Measurements from ENCODE around the gene LSM14B.
"Not testable (repeated sequence)": the region's sequence is repeated elsewhere in the genome, so short reads cannot be mapped to it uniquely, and the experiment has no call there.

Gene LSM14B

DNA sequence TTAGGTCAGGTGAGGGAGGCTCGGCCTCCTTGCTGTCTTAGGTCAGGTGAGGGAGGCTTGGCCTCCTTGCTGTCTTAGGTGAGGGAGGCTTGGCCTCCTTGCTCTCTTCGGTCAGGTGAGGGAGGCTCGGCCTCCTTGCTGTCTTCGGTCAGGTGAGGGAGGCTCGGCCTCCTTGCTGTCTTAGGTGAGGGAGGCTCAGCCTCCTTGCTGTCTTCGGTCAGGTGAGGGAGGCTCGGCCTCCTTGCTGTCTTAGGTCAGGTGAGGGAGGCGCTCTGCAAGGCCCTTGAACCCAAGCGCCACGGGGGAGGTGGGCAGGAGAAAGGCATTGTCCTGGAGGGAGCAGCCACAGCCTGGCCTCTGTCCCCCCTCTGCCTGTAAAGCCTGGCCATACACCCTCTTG is 26.1 kb downstream of the LSM14B start:
- not testable (repeated sequence) for H3K4me3 ChIP-seq (ENCODE audit: extremely low read depth, insufficient read depth, low read length, poor library complexity, severe bottlenecking); H3K27ac ChIP-seq (ENCODE audit: low read depth, low read length, severe bottlenecking); H3K9me3 ChIP-seq (ENCODE audit: control insufficient read depth, low read length)
- peaks cover 28% of the 10 kb centered on the region for H3K4me1 ChIP-seq (ENCODE audit: control insufficient read depth, insufficient read depth, low read length, poor library complexity, severe bottlenecking)
- H3K36me3 ChIP-seq (ENCODE audit: control insufficient read depth, insufficient read depth, low read length): peaks cover 43% of the 10 kb centered on the region
- 93 to 95% methylated on average over 3 to 9 of the region's 10 CpGs for WGBS, 2 experiments (ENCODE audit: insufficient coverage in 2 of 2)

- Histone ChIP-seq H3K4me3 (ENCODE audit: extremely low read depth, insufficient read depth, low read length, poor library complexity, severe bottlenecking) (no peak overlapping the region), H3K4me1 (ENCODE audit: control insufficient read depth, insufficient read depth, low read length, poor library complexity, severe bottlenecking) (peaks cover 28% of the 10 kb centered on the region), H3K27ac (ENCODE audit: low read depth, low read length, severe bottlenecking) (peak overlapping the region; percentile 37), H3K9me3 (ENCODE audit: control insufficient read depth, low read length) (peaks cover 5% of the 10 kb centered on the region), H3K36me3 (ENCODE audit: control insufficient read depth, insufficient read depth, low read length) (peaks cover 49% of the 10 kb centered on the region)
- WGBS, 2 experiments (ENCODE audit: insufficient coverage in 2 of 2): 85 to 94% methylated on average over 11 to 18 of the region's 20 CpGs
Measured at GRCh38 chr20:62148908-62149314, 26.6 kb downstream of the LSM14B start.

- WGBS, 2 experiments (ENCODE audit: insufficient coverage in 2 of 2): 72 to 77% methylated on average over 22 to 24 of the region's 24 CpGs
Measured at GRCh38 chr20:62149532-62150309, 27.4 kb downstream of the LSM14B start.

GRCh38 chr20:62150310-62150575 is 28.0 kb downstream of the LSM14B start:
- H3K9me3 ChIP-seq (ENCODE audit: control insufficient read depth, low read length): peaks cover 5% of the 10 kb centered on the region
- H3K4me1 ChIP-seq (ENCODE audit: control insufficient read depth, insufficient read depth, low read length, poor library complexity, severe bottlenecking): peaks cover 20% of the 10 kb centered on the region
- H3K4me3 ChIP-seq (ENCODE audit: extremely low read depth, insufficient read depth, low read length, poor library complexity, severe bottlenecking): no peak overlapping the region
- peaks cover 57% of the 10 kb centered on the region for H3K36me3 ChIP-seq (ENCODE audit: control insufficient read depth, insufficient read depth, low read length)
- H3K27ac ChIP-seq (ENCODE audit: low read depth, low read length, severe bottlenecking): no peak overlapping the region
- WGBS, 2 experiments (ENCODE audit: insufficient coverage in 2 of 2): 97% methylated on average over 11 of the region's 11 CpGs

More at GRCh38 chr20:62149532-62150309, 27.4 kb downstream of the LSM14B start:
- peaks cover 5% of the 10 kb centered on the region for H3K9me3 ChIP-seq (ENCODE audit: control insufficient read depth, low read length)
- peak overlapping the region; percentile 37 for H3K27ac ChIP-seq (ENCODE audit: low read depth, low read length, severe bottlenecking)
- peaks cover 57% of the 10 kb centered on the region for H3K36me3 ChIP-seq (ENCODE audit: control insufficient read depth, insufficient read depth, low read length)
- H3K4me1 ChIP-seq (ENCODE audit: control insufficient read depth, insufficient read depth, low read length, poor library complexity, severe bottlenecking): peaks cover 25% of the 10 kb centered on the region
- H3K4me3 ChIP-seq (ENCODE audit: extremely low read depth, insufficient read depth, low read length, poor library complexity, severe bottlenecking): no peak overlapping the region

GRCh38 chr20:62151225-62151624 is 28.9 kb downstream of the LSM14B start:
- WGBS, 2 experiments (ENCODE audit: insufficient coverage in 2 of 2): 97 to 98% methylated on average over 11 of the region's 11 CpGs
- Histone ChIP-seq H3K27ac (ENCODE audit: low read depth, low read length, severe bottlenecking) (no peak overlapping the region), H3K9me3 (ENCODE audit: control insufficient read depth, low read length) (peaks cover 5% of the 10 kb centered on the region), H3K4me1 (ENCODE audit: control insufficient read depth, insufficient read depth, low read length, poor library complexity, severe bottlenecking) (peaks cover 23% of the 10 kb centered on the region), H3K36me3 (ENCODE audit: control insufficient read depth, insufficient read depth, low read length) (peaks cover 49% of the 10 kb centered on the region), H3K4me3 (ENCODE audit: extremely low read depth, insufficient read depth, low read length, poor library complexity, severe bottlenecking) (no peak overlapping the region)

GRCh38 chr20:62151835-62152364 is 29.6 kb downstream of the LSM14B start:
- Histone ChIP-seq H3K36me3 (ENCODE audit: control insufficient read depth, insufficient read depth, low read length) (peaks cover 47% of the 10 kb centered on the region), H3K4me3 (ENCODE audit: extremely low read depth, insufficient read depth, low read length, poor library complexity, severe bottlenecking) (no peak overlapping the region), H3K27ac (ENCODE audit: low read depth, low read length, severe bottlenecking) (no peak overlapping the region), H3K4me1 (ENCODE audit: control insufficient read depth, insufficient read depth, low read length, poor library complexity, severe bottlenecking) (peaks cover 23% of the 10 kb centered on the region), H3K9me3 (ENCODE audit: control insufficient read depth, low read length) (peaks cover 5% of the 10 kb centered on the region)
- WGBS, 2 experiments (ENCODE audit: insufficient coverage in 2 of 2): 92% methylated on average over 15 to 22 of the region's 23 CpGs

- peaks cover 13% of the 10 kb centered on the region for H3K4me1 ChIP-seq (ENCODE audit: control insufficient read depth, insufficient read depth, low read length, poor library complexity, severe bottlenecking)
- WGBS, 2 experiments (ENCODE audit: insufficient coverage in 2 of 2): 86 to 89% methylated on average over 24 to 26 of the region's 29 CpGs
- no peak overlapping the region for H3K27ac ChIP-seq (ENCODE audit: low read depth, low read length, severe bottlenecking)
- H3K36me3 ChIP-seq (ENCODE audit: control insufficient read depth, insufficient read depth, low read length): peaks cover 53% of the 10 kb centered on the region
- H3K4me3 ChIP-seq (ENCODE audit: extremely low read depth, insufficient read depth, low read length, poor library complexity, severe bottlenecking): no peak overlapping the region
- H3K9me3 ChIP-seq (ENCODE audit: control insufficient read depth, low read length): peaks cover 5% of the 10 kb centered on the region
Measured at GRCh38 chr20:62155428-62156253, 33.4 kb downstream of the LSM14B start.

DNA sequence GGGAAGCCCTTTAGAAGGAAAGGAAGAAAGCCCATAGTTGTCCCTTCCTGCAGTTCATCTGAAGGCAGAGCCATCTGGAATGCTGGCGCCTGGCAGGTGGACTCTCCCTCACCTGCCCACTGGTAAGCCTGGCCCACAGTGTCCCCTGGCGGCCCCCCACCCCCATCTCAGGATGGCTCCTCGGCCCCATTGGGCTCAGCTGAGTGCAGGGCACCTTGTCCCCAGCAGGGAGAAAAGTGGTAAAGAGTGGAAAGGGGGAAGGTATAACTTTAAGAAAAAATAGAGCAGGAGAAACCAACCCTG is 33.9 kb downstream of the LSM14B start:
- Histone ChIP-seq H3K4me1 (ENCODE audit: control insufficient read depth, insufficient read depth, low read length, poor library complexity, severe bottlenecking) (peaks cover 18% of the 10 kb centered on the region), H3K27ac (ENCODE audit: low read depth, low read length, severe bottlenecking) (no peak overlapping the region), H3K36me3 (ENCODE audit: control insufficient read depth, insufficient read depth, low read length) (peaks cover 53% of the 10 kb centered on the region), H3K4me3 (ENCODE audit: extremely low read depth, insufficient read depth, low read length, poor library complexity, severe bottlenecking) (no peak overlapping the region), H3K9me3 (ENCODE audit: control insufficient read depth, low read length) (peaks cover 5% of the 10 kb centered on the region)
- WGBS, 2 experiments (ENCODE audit: insufficient coverage in 2 of 2): 100% methylated on average over 1 of the region's 3 CpGs; no CpG with 5 or more reads in 1 of the 2 experiments

DNA sequence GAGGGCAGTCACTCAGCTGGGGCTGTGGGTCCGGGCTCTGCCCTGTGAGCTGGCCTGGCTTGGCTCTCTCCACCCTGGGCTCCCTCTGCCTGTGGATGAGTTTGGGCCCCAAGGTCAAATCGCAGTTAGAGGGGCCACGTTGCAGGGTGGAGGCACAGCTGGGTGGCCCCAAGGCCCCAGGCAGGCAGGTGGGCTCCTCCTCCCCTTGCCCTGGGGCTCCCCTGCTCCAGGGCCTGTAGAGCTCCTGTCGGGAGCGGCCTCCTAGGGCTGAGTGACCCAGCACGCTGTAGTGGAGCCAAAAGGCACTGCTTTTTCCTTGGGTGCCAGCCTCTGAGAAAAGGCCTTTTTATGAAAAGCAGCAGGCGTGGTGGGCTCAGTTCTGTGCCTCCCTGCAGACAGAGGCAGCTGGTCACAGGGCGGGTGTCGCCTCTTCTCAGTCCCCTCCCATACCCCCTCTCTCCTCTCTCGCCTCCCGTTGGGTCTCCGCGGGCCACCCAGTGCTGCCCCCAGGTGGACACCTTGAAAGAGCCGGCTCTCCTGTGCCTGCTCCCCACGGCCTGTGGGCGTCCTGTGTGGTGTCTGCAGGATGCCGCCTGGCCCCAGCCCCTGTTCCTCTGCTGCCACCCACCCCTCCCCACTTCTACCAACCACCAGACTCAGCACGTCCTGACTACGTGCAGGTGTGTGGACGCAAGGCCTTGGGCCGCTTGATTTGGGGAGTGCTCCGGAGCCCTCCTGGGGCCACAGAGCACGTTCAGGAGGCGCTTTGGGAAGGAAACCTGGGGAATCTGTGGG is 34.5 kb downstream of the LSM14B start:
- Histone ChIP-seq H3K4me3 (ENCODE audit: extremely low read depth, insufficient read depth, low read length, poor library complexity, severe bottlenecking) (no peak overlapping the region), H3K27ac (ENCODE audit: low read depth, low read length, severe bottlenecking) (no peak overlapping the region), H3K9me3 (ENCODE audit: control insufficient read depth, low read length) (peaks cover 5% of the 10 kb centered on the region), H3K36me3 (ENCODE audit: control insufficient read depth, insufficient read depth, low read length) (peaks cover 54% of the 10 kb centered on the region), H3K4me1 (ENCODE audit: control insufficient read depth, insufficient read depth, low read length, poor library complexity, severe bottlenecking) (peaks cover 22% of the 10 kb centered on the region)
- 54 to 61% methylated on average over 19 to 22 of the region's 24 CpGs for WGBS, 2 experiments (ENCODE audit: insufficient coverage in 2 of 2)

DNA sequence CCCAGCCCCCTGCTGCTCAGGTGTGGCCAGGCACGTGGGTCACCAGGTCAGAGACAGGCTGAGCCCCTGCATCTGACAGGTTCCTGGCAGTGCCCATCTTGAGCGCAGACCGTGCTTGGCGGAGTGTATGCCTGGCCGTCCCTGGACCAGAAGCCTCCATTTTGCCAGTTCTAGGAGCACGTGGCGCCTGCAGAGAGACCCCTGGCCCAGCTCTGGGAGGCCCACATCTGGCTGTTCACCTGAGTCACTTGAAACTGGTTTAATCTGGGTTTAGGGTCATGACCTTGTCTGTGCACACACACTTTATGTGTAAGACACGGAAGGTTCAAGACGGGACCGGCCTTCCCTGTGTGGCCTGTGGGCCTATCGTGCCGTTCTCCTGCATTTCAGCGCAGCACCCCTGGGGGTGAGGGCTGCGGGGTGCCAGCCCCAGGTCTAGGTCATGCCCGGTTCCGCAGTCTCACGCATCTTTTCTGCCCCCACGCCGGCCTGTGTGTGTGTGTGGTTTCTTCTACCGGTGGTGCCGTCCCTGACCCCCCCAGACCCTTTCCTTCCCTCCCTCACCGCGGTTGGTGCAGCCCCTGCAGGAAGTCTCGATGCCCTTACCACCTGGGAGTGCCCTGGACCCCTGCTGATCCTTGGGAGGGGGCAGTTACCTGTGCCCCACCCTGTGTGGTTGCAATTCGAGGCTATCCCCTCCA is 35.3 kb downstream of the LSM14B start:
- 93 to 96% methylated on average over 9 to 14 of the region's 25 CpGs for WGBS, 2 experiments (ENCODE audit: insufficient coverage in 2 of 2)
- Histone ChIP-seq H3K27ac (ENCODE audit: low read depth, low read length, severe bottlenecking) (no peak overlapping the region), H3K36me3 (ENCODE audit: control insufficient read depth, insufficient read depth, low read length) (peaks cover 51% of the 10 kb centered on the region), H3K4me3 (ENCODE audit: extremely low read depth, insufficient read depth, low read length, poor library complexity, severe bottlenecking) (no peak overlapping the region), H3K9me3 (ENCODE audit: control insufficient read depth, low read length) (peaks cover 5% of the 10 kb centered on the region), H3K4me1 (ENCODE audit: control insufficient read depth, insufficient read depth, low read length, poor library complexity, severe bottlenecking) (peaks cover 23% of the 10 kb centered on the region)
